Stimulated activated CD4-positive, alpha-beta T cell treated with anti-CD3 and anti-CD28 coated beads, Interleukin-2, amount 100 ng/mL, for 48 hours (primary cell): Measurements from ENCODE around the gene IQSEC1.

Experiments used
- DNase-seq, 2 donors: peaks; one replicate each; pipeline ENCODE4 v3.0.0-alpha.2; 2020

Gene IQSEC1

DNA sequence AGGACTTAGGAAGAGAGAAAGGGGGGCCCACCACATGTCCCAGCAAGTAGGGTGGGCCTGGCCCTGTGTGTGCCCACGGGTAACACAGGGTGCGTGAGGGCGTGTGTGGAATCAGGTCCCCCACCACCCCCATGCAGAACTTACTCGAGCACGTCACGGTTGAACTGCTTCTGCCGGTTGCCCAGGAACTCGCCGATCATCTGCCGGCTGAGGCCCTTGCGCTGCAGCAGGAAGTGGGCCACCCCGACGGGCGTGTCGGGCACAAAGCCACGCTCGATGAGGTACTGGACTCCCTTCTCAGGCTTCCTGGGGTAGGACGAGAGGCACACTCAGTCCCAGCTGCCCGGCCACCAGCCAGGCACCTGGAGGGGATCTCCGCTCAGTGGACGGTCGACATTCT lies 148.8 kb downstream of the IQSEC1 start:
- DNase-seq: no peak

DNA sequence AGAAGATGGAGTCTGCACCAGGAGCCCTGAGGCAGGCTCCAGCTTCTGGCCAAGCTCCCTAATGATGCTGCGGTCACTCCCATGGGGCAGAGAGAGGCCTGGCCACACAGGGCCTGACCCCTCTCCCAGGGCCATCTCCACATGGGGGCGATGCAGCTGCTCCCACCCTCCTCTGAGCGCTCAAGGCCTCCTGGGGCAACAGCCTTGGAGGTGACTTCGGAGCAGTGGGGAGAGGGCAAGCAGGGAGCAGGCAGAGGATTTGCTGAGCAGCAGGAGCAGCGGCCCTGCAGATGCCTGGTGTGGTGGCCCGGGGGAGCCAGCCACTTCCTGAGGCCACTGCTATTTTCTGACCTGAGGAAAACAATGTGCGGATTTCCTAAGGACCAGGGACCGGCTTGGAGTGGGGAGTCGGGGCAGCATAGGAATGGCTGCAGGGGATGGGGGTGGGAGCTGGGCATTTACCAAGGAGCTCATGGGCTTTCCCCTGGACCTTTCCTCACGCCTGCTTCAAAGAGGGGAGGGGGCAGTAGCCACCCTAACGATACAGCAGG lies 150.3 kb downstream of the IQSEC1 start:
- DNase-seq: no peak

DNA sequence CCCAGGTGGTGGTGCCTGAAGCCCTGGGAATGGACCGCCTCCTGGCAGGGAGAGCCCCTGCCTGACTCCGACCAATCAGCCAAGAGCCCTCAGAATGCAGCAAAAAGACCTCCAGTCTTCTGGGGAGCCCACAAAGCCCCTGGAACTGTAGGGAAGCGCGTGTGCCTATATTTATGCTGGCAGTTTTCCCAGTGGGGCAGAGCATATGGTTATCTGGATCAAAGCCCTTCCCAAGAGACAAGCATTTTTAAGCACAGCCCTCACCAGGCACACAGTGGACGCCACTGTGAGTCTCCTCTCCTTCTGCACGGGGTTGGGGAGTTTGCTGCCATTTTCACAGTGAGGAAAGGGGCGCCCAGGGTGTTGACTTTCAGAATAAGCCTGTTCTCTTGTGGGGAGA lies 150.9 kb downstream of the IQSEC1 start:
- no peak for DNase-seq

DNA sequence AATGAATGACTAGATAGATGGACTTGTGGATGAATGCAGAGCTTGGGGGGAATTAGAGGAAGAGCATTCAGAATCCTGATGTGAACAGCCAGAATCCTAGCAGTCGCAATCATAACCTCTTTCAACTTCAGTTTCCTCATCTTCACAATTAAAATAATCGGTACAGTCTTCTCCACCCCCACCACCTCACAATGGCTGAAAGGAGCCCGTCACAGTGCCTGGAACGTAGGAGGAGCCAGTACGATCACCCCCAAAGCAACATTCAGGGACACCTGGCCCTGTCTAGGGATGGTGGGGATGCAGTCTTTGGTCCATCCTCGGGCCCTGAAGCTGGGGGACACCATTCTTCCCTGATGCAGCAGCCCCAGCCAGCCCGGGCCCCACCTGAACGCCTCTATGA lies 151.5 kb downstream of the IQSEC1 start:
- DNase-seq: no peak

DNA sequence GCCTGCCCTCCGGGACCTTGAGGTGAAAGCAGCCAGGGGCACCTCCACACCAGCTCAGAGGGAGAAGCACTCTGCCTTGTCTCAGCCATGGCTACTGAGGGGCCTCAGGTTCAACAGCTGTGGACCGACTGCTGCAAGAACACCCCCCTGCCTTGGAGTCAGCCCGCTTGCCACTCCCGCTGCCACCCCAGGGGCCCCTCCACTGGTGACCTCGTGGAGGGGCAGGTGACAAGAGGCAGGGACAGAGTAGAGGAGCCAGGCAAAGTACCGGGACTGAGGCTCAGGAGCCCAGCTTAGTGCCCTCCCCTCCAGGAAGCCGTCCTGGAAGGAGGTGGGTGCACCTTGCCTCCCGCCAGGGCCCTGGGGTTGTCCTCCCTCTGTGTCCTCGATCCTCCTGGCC lies 152.3 kb downstream of the IQSEC1 start:
- DNase-seq: no peak

DNA sequence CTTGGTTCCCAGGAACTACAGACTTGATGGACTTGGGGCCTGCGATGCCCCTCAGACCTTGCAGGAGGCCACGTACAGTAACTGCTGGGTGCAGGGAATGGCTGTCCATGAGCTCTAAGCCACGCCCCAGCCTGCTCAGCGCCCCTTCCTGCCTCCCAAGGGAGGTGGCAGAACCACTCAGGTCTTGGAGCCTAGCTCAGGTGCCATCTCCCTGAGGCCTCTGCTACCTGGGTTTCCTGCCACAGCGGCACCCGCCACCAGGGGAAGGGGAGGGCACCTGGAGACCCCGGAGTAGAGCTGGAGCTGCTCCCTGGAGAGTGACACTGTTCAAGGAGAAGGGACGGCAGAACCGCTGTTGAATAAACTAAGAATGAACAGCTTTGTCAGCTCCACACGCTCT lies 154.0 kb downstream of the IQSEC1 start:
- no peak for DNase-seq

DNA sequence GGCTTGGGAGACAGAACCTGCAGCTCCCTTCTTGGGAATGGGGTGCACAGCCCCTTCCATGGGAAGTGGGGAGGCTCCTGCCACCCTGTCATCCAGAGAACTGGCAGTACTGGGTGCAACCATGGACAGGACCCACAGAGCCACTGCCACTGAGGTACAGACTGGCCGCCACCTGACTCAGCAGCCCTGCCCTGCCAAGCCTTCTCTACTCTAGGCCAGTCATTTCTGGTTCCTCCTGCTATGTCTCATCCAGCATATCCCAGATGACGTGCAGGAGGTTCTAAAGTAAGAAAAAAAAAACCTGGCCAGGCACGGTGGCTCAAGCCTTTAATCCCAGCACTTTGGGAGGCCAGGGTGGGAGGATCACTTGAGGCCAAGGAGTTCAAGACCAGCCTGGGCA lies 155.0 kb downstream of the IQSEC1 start:
- no peak for DNase-seq

DNA sequence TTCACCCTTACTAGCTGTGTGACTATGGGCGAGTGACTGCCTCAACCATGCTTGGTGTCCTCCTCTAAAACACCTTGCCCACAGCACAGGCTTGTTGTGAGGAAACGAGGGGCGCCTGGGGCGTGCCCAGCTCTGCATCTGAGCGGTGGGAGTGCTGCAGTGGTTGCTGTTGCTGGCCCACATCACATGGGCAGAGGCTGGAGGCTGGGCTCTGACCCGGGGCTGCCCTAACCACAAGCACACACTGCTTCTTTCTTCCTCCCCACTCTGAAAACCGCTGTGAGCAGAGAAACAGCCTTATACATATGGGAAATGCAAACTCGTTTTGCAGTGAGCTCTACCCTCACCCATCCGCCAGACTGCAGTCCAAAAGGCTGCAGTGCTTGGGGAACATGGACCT lies 157.1 kb downstream of the IQSEC1 start:
- no peak for DNase-seq

DNA sequence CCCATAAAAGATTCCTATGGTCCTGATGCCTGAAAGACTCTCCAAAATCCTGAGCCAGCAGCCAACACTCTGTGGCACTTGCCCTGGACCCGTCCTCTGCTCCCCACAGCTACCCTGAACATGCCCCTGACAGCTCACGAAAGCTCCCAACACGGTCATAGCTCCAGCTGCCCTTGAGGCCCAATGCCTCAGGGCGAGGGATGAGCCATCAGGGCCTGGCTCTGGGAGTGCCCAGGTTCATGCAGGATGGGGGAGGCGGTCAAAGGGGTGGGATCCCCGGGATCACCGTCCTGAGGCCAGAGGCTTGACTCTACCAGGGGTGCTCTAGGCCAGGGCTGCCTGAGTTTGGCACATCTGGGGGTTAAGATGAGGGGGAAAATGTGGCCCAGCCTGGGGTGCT lies 159.1 kb downstream of the IQSEC1 start:
- no peak for DNase-seq

DNA sequence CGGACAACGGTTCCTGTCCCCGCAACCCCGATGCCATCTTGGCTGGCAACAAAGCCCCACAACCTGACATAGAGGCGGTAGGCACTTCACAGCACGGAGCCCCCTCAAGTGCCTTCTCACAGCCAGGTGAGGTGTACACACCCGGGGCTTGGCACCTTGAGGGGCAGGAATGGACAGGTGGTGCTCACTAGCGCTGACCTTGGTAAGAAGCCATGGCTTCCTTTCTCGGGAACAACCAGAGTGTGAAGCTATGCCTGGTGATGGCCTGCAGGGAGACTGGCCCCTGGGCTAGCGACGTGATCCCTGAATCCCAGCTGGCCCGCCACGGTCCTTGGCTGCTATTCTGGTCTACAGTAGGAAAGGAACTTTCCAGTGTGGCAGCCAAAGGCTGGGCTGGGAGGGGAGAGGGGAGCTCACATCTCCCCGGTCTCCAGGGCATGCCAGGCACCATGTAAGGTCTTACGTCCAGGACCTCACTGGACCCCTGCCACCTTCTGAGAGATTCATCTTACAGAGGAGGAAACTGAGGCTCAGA lies 161.3 kb downstream of the IQSEC1 start:
- no peak for DNase-seq

DNA sequence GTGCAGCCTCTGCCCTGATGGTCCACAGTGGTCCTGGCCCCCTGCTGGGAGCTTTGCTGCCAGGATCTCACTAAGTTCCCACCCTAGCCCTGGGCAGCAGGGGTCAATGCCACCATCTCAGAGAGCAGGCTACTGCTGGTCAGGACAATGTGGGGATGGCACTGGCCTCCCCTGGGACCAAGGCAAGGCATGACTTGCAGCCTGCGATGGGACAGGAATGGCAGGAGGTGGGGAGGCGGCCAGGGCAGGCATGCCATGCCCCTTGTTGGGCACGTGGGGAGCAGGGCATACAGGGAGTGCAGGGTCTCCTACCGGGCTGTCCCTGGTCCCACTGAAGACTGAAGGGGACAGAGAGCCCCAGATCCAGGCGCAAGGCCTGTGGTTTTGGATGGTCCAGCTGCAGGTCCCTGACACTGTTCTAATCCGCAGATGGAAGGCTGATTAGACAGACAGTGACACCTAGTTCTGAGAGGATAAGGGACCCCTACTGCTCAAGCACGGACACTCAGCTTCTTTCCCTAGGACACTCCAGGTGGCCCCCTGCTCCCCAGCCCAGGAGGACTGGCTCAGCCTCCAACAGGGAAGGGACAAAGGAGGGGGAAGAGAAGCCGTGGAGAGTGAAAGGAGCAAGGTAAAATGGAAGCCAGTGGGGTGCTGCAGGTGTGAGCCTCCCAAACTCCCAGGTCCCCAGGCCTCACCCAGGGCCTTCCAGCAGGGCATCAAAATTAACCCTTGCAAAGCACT lies 162.7 kb downstream of the IQSEC1 start:
- no peak for DNase-seq

DNA sequence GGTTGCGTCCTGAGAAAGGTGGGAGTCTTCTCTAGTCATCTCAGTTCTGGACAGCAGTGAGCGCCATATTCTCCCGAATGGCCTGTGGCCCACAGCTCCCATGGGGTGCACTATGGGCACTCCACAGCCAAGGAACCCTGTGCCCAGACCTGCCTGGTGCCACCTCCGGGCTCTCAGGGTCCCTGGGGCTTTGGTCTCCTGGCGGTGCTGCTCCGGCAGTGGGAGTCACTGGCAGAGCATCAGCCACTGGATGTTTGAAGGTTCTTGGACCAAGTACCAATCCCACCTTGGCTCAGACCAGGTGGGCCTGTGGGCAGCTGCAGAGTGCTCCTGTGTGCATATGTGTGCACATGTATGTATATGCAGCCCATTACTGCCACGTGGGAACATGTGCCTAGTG lies 163.5 kb downstream of the IQSEC1 start:
- DNase-seq: no peak

DNA sequence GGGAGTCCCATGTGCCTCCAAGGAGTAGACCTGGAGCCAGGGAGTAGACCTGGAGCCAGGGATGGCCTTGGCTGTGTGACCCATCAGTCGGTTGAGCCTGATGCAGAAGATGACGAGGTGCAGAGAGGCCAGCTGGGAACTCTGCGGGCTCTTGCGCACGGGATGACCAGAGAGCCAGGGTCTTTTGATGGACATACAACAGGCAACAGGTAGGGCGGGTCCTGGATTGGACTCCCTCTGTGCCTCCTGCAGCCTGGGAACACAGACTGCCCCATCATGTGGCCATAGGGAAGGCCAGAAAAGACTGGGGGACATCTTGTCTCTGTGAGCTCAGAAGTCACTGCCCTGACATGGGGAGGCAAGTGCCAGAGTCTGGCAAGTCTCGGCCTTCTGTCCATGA lies 164.4 kb downstream of the IQSEC1 start:
- DNase-seq: no peak

DNA sequence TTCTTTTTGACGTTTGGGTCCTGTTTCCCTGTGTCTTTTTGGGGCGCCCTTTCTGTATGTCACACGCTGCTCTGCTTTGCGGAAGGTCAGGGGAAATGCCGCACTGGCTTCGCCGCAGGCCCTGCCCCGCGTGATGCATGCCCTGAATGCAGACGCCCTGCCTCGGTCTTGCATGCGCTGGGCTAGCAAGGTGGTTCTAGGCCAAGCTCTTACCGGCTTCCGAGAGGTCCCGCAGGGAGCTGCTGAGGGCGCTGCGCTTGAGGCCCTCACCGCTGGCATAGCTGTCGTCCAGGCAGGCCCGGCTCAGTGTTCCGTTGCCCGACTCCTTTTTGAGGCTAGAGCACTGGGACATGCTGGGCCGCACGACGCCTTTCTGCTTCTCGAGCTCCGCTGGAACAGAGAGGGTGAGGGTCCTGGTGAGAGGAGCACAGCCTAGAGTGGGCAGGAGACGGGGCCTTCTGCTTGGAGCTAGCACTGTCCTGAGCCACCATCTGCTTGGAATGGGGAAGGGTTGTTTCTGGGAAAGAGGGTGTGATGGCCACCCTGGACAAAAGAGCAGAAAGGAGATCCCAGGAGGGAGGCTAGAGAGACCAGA lies 165.0 kb downstream of the IQSEC1 start:
- DNase-seq: no peak

DNA sequence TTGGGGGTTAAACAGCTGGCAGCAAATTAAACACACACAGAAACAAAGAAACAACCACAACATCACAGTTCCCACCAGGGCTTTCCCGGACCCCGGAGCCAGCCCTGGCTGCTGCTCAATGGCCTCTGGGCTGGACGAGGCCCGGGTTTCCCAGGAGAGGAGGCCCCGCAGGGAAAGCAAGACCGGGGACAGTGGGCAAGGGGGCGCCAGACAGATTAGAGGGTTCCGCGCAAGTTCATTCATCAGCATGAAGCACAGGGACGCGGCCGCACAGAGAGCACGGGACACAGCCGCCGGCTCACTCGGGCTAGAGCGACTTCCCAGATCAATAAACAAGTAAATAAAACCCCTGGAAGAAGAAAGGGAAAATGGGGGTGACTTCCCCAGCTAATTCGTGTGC lies 165.5 kb downstream of the IQSEC1 start:
- DNase-seq: no peak

DNA sequence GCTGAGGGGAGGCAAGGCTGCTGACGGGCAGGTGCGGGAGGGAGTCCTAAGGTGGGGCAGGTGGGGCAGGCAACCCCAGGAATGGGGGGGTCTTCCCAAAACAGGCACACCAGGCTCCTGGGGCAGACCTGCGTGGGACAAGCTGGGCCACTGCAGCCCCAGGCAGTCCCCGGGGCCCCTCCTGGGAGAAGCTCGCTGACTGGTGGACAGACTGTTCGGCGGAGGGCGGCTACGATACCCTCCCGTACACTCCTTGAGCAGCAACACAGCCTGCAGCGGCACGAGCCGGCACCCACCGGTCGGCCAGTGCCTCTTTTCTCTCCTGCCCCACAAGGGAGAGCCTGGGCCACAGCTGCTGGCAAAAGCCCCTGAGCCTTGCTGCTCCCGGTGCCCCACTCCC lies 165.9 kb downstream of the IQSEC1 start:
- DNase-seq: no peak

DNA sequence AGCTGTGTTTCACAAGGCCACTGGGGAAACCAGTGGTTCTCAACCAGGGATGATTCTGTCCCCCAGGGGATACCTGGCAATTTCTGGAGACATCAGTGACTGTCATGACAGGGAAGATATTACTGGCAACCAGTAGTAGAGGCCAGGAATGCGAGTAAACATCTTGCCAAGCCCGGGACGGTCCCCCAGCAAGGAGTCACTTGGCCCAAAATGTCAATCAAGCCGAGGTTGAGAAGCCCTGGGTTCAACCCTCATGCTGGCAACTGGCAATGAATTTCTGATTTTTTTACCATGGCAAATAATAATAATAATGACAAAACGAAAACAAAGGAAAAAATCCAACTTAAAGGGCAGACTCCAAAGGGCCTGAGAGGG lies 166.3 kb downstream of the IQSEC1 start:
- DNase-seq: no peak

DNA sequence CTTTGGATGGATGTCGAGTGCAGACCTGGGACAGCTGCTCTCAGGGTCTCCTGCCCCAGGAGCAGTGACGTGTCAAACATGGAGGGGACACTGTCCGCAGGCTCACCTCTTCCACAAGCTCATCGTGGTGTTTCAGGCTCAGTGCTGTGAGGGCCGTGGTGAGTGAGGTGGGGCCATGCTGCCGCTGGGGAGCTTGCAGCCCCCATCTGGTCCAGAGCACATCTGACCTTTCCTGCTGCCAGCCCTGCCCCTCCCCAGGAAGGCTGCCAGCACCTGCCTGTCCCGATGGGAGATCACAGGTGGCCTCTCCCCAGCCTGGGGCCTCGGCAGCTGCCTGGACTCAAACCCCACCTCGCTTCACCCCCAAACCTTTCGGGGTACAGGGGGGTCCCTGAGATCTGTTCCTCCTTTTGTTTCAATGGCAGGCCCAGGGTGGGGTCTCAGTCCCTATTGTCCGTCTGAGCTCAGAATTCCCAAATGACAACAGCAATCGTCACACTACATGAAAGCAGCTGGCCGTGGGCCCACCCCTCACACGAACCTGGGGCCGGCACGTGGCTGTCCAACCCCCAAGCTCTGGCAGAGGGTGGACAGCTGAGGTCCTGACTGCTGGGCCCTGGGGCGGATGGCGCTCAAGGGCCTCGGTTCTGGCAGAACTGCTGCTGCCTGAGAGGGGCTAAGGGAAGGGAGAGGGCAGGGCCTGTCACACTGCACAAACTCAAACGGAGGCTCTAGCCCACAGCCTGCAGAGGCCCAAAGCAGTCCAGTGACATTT lies 166.9 kb downstream of the IQSEC1 start:
- no peak for DNase-seq

DNA sequence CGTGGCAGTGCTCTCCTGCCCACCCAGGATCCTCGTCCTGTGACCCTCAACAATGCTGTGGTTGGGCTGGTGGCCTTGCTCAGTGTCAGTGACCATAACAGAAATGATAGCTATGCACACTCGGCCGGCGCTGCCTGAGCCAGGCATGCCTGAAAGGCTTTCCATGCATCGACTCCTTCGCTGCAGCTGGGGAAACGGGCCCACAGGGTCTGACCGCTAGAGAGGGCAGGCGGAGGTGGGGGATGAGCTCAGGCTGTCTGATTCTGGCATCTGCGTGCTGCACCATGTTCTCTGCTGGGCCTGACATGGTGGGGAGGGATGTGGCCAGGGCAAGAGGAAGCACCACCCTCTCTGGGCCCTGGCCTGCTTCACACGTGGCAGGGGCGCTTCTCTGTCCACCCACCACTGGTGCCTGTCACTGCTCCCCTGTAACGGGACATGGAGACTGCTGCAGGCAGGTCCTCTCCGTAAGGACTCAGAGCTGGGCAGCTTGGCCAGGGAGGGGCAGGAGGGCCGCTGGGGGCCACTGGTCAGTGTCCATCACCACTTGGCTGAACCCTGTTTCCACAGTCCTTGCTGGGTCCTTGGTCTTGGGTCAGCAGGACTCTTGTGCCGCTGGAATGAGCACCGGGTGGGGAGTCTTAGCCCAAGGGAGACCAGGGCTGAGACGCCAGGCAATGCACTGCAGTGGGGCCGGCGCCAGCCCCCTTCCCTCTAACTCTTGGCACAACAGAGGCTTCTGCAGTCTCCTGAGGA lies 167.7 kb downstream of the IQSEC1 start:
- no peak for DNase-seq

DNA sequence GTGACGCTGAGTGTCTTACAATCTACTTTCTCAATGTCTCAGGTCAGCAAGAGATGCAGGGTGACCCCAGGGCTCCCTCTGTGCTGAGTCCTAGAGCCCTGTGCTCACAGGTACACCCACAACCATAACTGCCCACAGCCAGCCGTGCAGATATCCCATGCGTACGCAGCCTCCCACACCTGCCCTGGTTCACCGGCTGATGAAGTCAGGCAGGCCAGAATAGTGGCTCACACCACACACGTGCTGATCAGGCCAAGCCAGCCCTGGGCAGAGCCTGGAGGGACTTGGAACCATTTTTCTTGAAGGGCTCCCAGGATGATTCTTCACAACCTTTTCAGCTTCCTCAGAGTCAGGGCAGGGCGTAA lies 168.3 kb downstream of the IQSEC1 start:
- DNase-seq: no peak

DNA sequence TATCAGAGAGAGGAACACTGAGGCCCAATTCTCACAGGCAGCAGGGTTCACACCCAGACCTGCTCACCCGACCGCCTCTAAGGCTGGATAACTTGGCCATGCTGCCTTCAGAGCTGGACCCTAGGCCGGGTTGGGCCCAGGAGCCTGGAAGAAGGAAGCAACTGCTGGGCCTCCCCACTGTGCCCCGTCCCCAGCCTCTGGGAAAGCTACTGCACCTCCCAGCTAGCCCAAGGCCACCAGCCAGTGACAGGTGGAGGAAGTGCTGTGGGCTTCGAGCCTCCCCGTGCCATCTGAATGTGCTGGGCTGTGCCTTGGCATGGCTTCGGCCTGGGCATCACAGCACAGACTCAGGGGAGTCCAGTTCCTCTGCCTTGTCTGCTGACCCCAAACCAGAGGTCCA lies 169.3 kb downstream of the IQSEC1 start:
- no peak for DNase-seq

DNA sequence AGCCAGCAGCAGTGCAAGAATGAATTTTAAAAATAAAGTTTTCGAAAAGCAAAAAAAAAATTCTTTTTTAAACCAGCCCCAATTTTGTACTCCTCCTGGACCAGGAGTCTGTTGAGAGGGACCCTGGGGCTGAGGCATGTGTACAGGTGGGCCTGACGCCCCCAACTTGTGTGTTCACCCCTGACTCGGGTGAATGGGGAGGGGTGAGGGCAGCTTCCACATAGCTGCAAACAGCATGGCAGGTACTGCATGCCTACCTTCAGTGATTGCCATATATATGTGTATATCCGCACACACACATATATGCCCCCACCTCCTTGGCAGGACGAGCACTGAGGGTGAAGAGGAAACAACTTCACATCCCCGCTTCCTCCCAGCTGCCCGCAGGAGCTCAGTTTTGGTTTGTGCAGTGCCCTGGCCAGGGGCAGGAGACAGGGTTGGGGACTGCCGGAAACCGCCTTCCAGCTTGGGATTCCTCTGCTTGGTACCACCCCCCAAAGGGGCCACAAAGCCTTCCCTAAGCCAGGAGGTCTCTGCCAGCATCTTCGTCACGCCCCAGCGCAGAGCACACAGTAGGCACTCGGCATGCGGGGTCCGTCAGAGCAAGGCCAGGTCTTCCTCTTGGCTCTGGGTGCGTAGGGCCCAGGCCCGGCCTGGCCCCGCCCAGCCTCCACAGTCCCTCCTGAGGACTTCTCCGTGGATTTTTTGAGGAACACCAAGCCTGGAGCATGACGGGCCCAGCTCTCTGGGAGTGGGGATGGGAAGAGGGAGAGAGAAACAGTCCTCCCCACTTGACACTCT lies 170.0 kb downstream of the IQSEC1 start:
- DNase-seq: no peak
